H9 (cell line): Measurements from ENCODE around the gene CLDN11. TPM values are rescaled to one million over a fixed set of nuclear protein-coding genes. Genes with fewer than 3 reads are reported as not detected.

ENCODE experiments used
- DNase-seq: peaks from one replicate; pipeline ENCODE4 v3.0.0-alpha.2; 2017
- H2AFZ ChIP-seq: one replicate; pipeline ENCODE4 v1.6.1; 2013; ENCODE audit warnings: mild to moderate bottlenecking, low read length, control low read depth, moderate library complexity
- H2AK5ac ChIP-seq: 2 replicates; pipeline ENCODE4 v1.6.1; 2013; ENCODE audit warnings: low read length, control low read depth, mixed read lengths; ENCODE audit not compliant: insufficient read length
- H2BK120ac ChIP-seq: one replicate; pipeline ENCODE4 v1.6.1; 2013; ENCODE audit warnings: low read depth, mild to moderate bottlenecking, low read length, control low read depth, inconsistent platforms; ENCODE audit not compliant: poor library complexity, severe bottlenecking
- H2BK12ac ChIP-seq: 2 replicates; pipeline ENCODE4 v1.6.1; 2013; ENCODE audit warnings: low read length, control low read depth, mixed read lengths, low read depth; ENCODE audit not compliant: insufficient read length
- H2BK15ac ChIP-seq: 2 replicates; pipeline ENCODE4 v1.6.1; 2013; ENCODE audit warnings: low read depth, low read length, control low read depth
- H2BK20ac ChIP-seq: one replicate; pipeline ENCODE4 v1.6.1; 2013; ENCODE audit warnings: low read depth, mild to moderate bottlenecking, low read length, control low read depth, inconsistent platforms; ENCODE audit not compliant: poor library complexity, severe bottlenecking
- H2BK5ac ChIP-seq: 2 replicates; pipeline ENCODE4 v1.6.1; 2013; ENCODE audit warnings: low read length, control low read depth, mixed read lengths; ENCODE audit not compliant: insufficient read length
- H3K14ac ChIP-seq: 2 replicates; pipeline ENCODE4 v1.6.1; 2013; ENCODE audit warnings: low read length, control low read depth; ENCODE audit not compliant: insufficient read depth
- H3K18ac ChIP-seq: 2 replicates; pipeline ENCODE4 v1.6.1; 2013; ENCODE audit warnings: low read depth, mild to moderate bottlenecking, mixed read lengths, low read length, control low read depth; ENCODE audit not compliant: insufficient read length
- H3K23ac ChIP-seq: 2 replicates; pipeline ENCODE4 v1.6.1; 2013; ENCODE audit warnings: low read length, control low read depth, mixed read lengths, low read depth; ENCODE audit not compliant: insufficient read length
- H3K23me2 ChIP-seq: 2 replicates; pipeline ENCODE4 v1.6.1; 2013; ENCODE audit warnings: low read depth, mild to moderate bottlenecking, mixed read lengths, low read length, control low read depth; ENCODE audit not compliant: insufficient read length, poor library complexity, severe bottlenecking
- H3K27ac ChIP-seq: 2 replicates; pipeline ENCODE4 v1.5.1; 2013; ENCODE audit warnings: low read length, control low read depth, mixed read lengths, low read depth; ENCODE audit not compliant: insufficient read length
- H3K27me3 ChIP-seq: 2 replicates; pipeline ENCODE4 v1.6.1; 2013; ENCODE audit warnings: low read length, control low read depth, inconsistent platforms; ENCODE audit not compliant: insufficient read depth
- H3K4ac ChIP-seq: 2 replicates; pipeline ENCODE4 v1.6.1; 2013; ENCODE audit warnings: low read depth, mild to moderate bottlenecking, control low read depth, inconsistent platforms, low read length, moderate library complexity
- H3K4me1 ChIP-seq: 2 replicates; pipeline ENCODE4 v1.6.1; 2013; ENCODE audit warnings: low read length, control low read depth, inconsistent platforms; ENCODE audit not compliant: insufficient read depth
- H3K4me2 ChIP-seq: 2 replicates; pipeline ENCODE4 v1.6.1; 2013; ENCODE audit warnings: low read length, control low read depth, mixed read lengths; ENCODE audit not compliant: insufficient read length, insufficient read depth
- H3K56ac ChIP-seq: 2 replicates; pipeline ENCODE4 v1.6.1; 2013; ENCODE audit warnings: low read depth, mild to moderate bottlenecking, mixed read lengths, low read length, control low read depth; ENCODE audit not compliant: insufficient read length
- H3K79me1 ChIP-seq: 2 replicates; pipeline ENCODE4 v1.6.1; 2013; ENCODE audit warnings: low read depth, mild to moderate bottlenecking, moderate library complexity, low read length, control low read depth, inconsistent platforms; ENCODE audit not compliant: insufficient read depth, poor library complexity, severe bottlenecking
- H3K79me2 ChIP-seq: 2 replicates; pipeline ENCODE4 v1.6.1; 2013; ENCODE audit warnings: low read length, control low read depth, inconsistent platforms; ENCODE audit not compliant: insufficient read depth
- H3K9ac ChIP-seq: 2 replicates; pipeline ENCODE4 v1.6.1; 2013; ENCODE audit warnings: low read length, control low read depth, mixed read lengths; ENCODE audit not compliant: insufficient read length; ENCODE audit errors: extremely low read depth
- H3K9me3 ChIP-seq: one replicate; pipeline ENCODE4 v1.6.1; 2013; ENCODE audit warnings: low read depth, low read length, inconsistent platforms; ENCODE audit not compliant: control insufficient read depth
- H3T11ph ChIP-seq: one replicate; pipeline ENCODE4 v1.6.1; 2013; ENCODE audit warnings: mild to moderate bottlenecking, low read length, control low read depth, inconsistent platforms
- H4K20me1 ChIP-seq: one replicate; pipeline ENCODE4 v1.6.1; 2013; ENCODE audit not compliant: control insufficient read depth, insufficient read length, insufficient read depth
- H4K5ac ChIP-seq: 2 replicates; pipeline ENCODE4 v1.6.1; 2013; ENCODE audit warnings: low read depth, mild to moderate bottlenecking, mixed read lengths, low read length, control low read depth; ENCODE audit not compliant: insufficient read length
- H4K8ac ChIP-seq: replicated peaks from 2 replicates; pipeline ENCODE4 v1.6.1; 2013; ENCODE audit warnings: low read length, control low read depth, mixed read lengths, low read depth; ENCODE audit not compliant: insufficient read length
- H4K91ac ChIP-seq: 2 replicates; pipeline ENCODE4 v1.6.1; 2013; ENCODE audit warnings: low read depth, mild to moderate bottlenecking, moderate library complexity, mixed read lengths, low read length, control low read depth; ENCODE audit not compliant: insufficient read length
- H3K27ac Mint-ChIP-seq, 3 experiments: 2 replicates in 2 of 3; 3 replicates in 1 of 3; pipeline ENCODE4 v1.8.0; 2020 to 2021; ENCODE audit warnings: mixed read lengths in 3 of 3, mild to moderate bottlenecking in 1 of 3, moderate library complexity in 1 of 3
- H3K27me3 Mint-ChIP-seq: 2 replicates; pipeline ENCODE4 v1.8.0; 2021; ENCODE audit warnings: low read depth, mild to moderate bottlenecking, moderate library complexity, mixed read lengths
- H3K36me3 Mint-ChIP-seq, 3 experiments: 2 replicates in 2 of 3; 3 replicates in 1 of 3; pipeline ENCODE4 v1.8.0; 2020 to 2021; ENCODE audit warnings: low read depth in 3 of 3, mixed read lengths in 3 of 3; ENCODE audit not compliant: insufficient read depth in 1 of 3
- H3K4me1 Mint-ChIP-seq, 2 experiments: 2 replicates each; pipeline ENCODE4 v1.8.0; 2020; ENCODE audit warnings: mixed read lengths in 2 of 2
- H3K4me3 Mint-ChIP-seq, 2 experiments: 2 replicates in 1 of 2; 3 replicates in 1 of 2; pipeline ENCODE4 v1.8.0; 2020 to 2021; ENCODE audit warnings: mild to moderate bottlenecking in 2 of 2, mixed read lengths in 2 of 2, moderate library complexity in 1 of 2
- H3K9me3 Mint-ChIP-seq, 2 experiments: 2 replicates in 1 of 2; 3 replicates in 1 of 2; pipeline ENCODE4 v1.8.0; 2020; ENCODE audit warnings: mild to moderate bottlenecking in 2 of 2, mixed read lengths in 2 of 2, moderate library complexity in 1 of 2
- CTCF ChIP-seq: fragments of 200-600 bp; sonication (generic); conservative IDR thresholded peaks from 3 replicates; pipeline ENCODE4 v1.8.0; 2021; ENCODE audit warnings: antibody characterized with exemption, mild to moderate bottlenecking
- WGBS: extraction: QIAGEN DNeasy Blood & Tissue Kit; methylation state at CpG from one replicate; pipeline ENCODE4 v1.1.7; 2013; ENCODE audit warnings: missing lambda C conversion rate, low lambda C conversion rate, mixed read lengths; ENCODE audit not compliant: insufficient read length; ENCODE audit errors: extremely low coverage; 5-methylcytosine and 5-hydroxymethylcytosine counted together
- total RNA-seq: library from RNA; stranded (reverse); gene quantifications from 2 replicates; pipeline ENCODE4 v1.2.1, GENCODE V29; 2021

Gene CLDN11
- total RNA-seq, 1 experiment from 2014 or later, result 1.7 TPM

- H3K79me1 ChIP-seq, result no peaks in the 10 kb centered on the region
- TF ChIP-seq CTCF, result no peak
- no peak overlapping the region for H2BK15ac ChIP-seq
- no peak overlapping the region for H2AFZ ChIP-seq
- H3K9me3 Mint-ChIP-seq, result no peaks in the 10 kb centered on the region
- no peaks in the 10 kb centered on the region for H3K4me1 ChIP-seq
- no peak overlapping the region for H3K4me2 ChIP-seq
- no peak overlapping the region for H4K8ac ChIP-seq
- no peaks in the 10 kb centered on the region for H4K20me1 ChIP-seq
- H3K23ac ChIP-seq, result no peak overlapping the region
- no peak overlapping the region for H3K4ac ChIP-seq
- no peaks in the 10 kb centered on the region for H3K9me3 ChIP-seq
- H3K79me2 ChIP-seq, result no peaks in the 10 kb centered on the region
- H3K4me3 Mint-ChIP-seq, result no peak overlapping the region
- WGBS, result no CpG with 5 or more reads among the region's 1 CpG
- no peak overlapping the region for H2BK5ac ChIP-seq
- no peaks in the 10 kb centered on the region for H3K23me2 ChIP-seq
- no peak overlapping the region for H3T11ph ChIP-seq
- no peaks in the 10 kb centered on the region for H3K27me3 Mint-ChIP-seq
- H3K27ac ChIP-seq, result no peak overlapping the region
- no peak overlapping the region for H3K9ac ChIP-seq
- no peak for DNase-seq
- H2BK12ac ChIP-seq, result no peak overlapping the region
- peaks cover 14 to 20% of the 10 kb centered on the region in 2 experiments for H3K4me1 Mint-ChIP-seq
- no peak overlapping the region for H3K14ac ChIP-seq
- no peak overlapping the region for H2BK20ac ChIP-seq
- peak overlapping the region in 1 of 3 experiments; percentile 31; a peak in 1 of 7 replicates for H3K27ac Mint-ChIP-seq
- H3K36me3 Mint-ChIP-seq, result peaks cover 0 to 2% (median 0%) of the 10 kb centered on the region in 3 experiments; a peak in 2 of 7 replicates
- no peaks in the 10 kb centered on the region for H3K27me3 ChIP-seq
- no peak overlapping the region for H3K18ac ChIP-seq
- H3K56ac ChIP-seq, result no peak overlapping the region
- no peak overlapping the region for H2AK5ac ChIP-seq
- no peak overlapping the region for H2BK120ac ChIP-seq
- H4K5ac ChIP-seq, result no peak overlapping the region
- no peak overlapping the region for H4K91ac ChIP-seq
Observed at GRCh38 chr3:170429050-170429449, 10.4 kb downstream of the CLDN11 start.
